HG03520 (cell line): Measurements from ENCODE around the gene TNK1.
A peak's percentile ranks its signal among the peaks of the same experiment; 100 is the strongest.

Source experiments
- ATAC-seq: cut with Tn5 transposase; IDR thresholded peaks from one replicate; pipeline ENCODE4 v1.9.1; 2021; ENCODE audit warnings: mild to moderate bottlenecking, moderate library complexity; ENCODE audit not compliant: unreplicated experiment

Gene TNK1

DNA sequence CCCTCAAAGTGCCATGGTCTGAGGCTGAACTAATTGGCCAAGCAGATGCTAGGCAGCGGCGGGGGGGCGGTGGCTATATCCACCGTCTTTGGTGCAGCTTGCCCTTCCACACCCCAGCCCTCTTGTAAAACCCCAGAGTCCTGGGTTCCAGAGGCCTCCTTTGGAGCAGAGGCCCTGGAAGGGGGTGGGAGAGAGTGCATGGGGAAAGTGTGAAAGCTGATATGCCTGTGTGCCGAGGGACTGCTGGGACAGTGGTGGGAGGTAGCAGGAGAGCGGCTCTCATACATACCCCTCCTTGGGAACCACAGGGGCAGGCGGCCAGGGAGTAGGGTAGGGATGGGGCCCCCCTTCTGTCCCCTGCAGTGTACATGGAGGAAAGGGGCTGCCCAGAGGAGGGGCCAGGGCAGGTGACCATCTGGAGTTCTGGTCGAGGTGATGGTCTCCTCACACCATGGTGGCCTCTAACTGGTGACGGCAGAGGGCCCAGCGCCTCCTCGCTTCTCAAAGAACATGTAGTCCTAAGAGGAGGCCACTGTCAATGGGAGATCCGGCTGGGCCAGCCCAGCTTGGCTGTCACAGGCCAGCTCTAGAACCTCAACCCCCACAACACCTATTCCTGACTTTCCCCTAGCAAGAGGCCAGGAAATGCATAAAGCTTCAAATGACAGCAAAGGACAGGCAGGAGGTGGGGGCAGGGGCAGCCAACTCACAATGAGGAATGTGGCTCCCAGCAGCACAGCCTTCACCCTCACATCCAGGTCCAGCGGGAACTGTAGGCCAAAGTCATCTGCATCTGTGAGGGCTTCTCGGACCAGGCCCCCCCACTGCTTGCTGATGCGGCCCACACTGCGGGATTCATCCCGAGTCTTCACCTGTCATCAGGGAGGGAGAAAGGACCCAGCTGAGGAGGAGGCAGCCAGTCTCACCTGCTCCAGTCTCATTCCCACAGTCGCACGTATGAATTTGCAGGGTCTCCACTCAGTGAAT lies 9.3 kb downstream of the TNK1 start:
- no peak for ATAC-seq

DNA sequence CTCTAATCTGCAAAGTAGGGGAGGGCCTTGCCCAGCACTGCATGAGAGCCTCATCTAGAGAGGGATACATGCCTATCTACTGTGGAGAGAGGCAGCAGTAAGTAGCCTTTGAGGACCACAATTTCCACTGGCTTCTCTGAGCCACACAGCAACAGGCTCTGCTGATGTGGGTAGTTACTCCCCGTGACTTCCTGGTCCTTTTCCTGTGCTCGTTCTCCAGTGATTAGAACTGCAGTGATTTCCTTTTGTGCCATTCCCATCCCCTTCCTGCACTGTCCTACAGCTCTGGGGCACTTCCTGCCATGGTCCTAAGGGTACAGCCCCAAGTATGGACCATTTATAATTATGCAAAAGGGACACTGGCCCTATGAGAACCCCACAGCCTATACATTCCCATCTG lies 10.4 kb downstream of the TNK1 start:
- no peak for ATAC-seq

DNA sequence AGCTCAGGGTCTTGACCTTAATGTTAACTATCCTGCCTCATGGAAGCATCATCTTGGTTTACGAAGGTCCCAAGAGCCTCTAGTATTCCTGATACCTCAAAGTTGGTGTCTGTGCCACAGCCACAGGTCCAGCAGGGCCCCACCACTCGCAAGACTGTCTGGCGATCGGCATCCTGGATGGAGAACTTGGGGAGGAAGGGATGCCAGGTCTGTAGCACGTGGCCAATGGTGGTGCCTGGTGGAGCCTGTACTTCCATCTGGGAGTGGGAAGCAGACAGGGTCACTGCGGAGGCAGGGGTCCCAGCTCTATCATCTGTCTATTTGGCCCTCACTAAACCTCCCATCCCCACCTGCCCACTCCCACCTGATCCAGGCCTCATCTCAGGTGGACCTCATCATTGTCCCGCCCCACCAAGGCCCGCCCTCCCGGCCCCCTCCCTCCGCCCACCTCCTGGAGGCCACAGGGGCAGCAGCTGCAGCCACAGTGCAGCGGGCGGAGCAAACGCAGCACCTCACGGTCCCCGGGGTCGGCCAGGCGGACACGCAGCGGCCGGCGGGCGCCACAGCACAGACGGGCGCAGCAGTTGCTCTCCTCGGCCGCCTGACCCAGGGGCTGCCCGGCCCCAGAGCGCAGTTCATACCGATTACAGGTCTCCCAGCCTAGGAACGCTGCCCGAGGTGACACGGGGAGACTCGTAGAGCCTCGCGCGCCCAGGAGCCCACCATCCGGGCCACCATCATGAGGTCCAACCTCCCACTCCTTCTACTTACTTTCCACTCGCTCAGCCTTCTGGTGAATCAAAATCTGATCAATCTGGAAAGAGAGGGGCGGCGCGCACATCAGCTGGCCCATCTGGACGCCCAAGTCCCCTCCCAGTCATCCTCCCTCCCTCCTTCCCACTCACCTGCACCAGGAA lies 12.1 kb downstream of the TNK1 start:
- no peak for ATAC-seq

DNA sequence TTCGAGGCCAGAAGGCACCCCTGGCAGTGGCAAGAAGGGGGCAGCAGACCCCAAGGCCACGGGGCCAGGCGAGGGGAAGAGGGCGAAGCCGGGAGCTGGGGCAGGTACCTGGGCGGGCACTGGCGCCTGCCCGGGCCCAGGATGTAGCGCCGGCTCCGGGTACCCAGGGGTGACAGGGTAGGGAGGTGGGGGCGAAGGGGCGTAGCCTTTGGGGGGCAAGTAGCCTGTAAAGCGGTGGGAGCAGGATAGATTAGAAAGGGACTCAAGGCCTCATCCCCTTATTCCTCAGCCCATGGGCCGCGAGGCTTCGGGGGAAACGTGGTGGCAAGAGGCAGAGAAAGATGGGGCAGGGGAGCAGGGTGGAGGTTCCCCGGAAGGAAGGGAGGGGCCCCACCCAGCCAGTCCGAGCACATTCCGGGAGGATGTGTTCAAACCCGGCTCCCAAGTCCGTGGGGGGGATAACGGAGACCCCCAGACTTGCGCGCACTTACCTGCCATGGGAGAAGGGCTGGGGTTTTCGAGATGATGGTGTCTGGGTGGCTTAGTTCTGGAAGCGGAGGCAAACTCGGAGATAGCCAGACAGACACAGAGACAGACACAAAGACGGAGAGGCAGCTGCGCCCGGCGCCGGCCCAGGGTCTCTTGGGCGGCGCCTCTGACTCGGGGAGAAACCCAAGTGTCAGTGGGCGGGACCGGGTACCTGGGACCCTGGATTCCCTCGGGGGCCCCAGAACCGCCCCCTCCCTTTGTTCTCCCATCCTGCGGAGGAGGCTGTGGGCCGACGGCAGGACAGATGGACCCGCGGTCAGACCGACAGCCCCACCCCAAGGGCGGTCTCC lies 12.9 kb downstream of the TNK1 start:
- ATAC-seq: peak; percentile 38

DNA sequence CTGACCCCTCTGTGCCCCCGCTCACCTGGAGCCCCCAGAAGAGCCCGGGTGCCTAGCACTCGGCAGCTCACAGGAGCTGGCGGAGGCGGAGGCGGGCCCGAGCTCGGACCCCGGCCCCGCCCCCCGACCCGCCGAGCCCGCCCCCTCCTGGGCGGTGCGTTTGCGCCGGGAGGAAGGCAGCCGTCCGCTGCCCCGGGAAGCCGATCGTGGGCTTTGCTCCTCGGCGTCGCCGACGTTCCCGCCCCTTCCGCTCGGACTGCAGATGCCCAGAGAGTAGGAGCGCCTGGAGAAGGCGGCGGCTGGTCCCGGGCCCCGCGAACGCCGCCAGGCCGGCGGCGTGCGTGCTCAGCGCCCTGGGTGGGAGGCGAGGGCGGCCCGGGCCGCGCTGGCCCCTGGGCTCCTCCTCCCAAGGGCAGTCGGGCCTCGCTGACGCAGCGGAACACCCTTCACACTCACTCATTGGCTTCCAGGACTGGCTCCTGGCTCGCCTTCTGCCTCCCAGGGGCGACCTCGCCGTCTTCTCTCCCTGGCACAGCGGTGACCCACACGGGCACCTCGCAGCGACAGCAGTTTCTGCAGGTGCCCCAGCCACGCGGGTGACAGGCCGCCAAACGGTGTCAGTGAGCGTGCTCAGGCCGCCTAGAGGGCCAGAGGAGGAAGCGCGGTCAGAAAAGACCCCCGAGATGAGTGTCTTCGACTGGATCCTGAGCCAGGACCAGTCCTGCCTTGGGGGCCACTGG lies 13.7 kb downstream of the TNK1 start, which contains the start of gene PLSCR3:
PLSCR3 (minus strand) TSS at position 74 of the 740 bp plus-strand sequence. CDS start 415 bp downstream, outside the sequence.
- peak; percentile 66 for ATAC-seq

DNA sequence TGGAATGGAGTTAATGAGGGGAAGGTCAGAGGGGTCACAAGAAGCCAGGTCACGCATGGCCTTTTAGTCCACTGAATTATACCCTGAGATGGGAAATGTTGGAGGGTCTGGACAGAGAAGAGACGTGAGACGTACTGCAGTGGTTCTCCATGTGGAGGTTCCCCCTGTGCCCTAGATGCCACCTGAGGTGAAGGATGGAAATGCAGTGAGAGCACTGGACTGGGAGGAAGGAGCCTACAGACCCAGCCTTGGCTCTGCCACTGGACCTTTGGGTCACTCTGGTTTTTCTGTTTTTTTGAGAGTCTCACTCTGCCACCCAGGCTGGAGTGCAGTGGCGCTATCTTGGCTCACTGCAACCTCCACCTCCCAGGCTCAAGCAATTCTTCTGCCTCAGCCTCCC lies 15.3 kb downstream of the TNK1 start:
- no peak for ATAC-seq

DNA sequence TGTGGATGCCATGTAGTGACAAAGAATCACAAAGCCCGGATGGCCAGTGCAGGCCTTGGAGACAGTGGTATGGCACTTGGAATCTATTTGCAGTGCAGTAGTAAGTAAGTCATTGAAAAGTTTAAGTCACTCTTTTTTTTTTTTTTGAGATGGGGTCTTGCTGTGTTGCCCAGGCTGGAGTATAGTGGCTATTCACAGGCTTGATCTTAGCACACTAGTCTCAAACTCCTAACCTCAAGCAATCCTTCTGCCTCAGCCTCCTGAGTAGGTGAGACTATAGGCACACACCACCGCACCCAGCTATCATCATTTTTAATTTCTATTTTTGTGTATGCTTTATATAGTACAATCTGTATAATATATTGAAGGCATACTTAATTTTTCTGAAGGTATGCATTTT lies 17.7 kb downstream of the TNK1 start:
- no peak for ATAC-seq

DNA sequence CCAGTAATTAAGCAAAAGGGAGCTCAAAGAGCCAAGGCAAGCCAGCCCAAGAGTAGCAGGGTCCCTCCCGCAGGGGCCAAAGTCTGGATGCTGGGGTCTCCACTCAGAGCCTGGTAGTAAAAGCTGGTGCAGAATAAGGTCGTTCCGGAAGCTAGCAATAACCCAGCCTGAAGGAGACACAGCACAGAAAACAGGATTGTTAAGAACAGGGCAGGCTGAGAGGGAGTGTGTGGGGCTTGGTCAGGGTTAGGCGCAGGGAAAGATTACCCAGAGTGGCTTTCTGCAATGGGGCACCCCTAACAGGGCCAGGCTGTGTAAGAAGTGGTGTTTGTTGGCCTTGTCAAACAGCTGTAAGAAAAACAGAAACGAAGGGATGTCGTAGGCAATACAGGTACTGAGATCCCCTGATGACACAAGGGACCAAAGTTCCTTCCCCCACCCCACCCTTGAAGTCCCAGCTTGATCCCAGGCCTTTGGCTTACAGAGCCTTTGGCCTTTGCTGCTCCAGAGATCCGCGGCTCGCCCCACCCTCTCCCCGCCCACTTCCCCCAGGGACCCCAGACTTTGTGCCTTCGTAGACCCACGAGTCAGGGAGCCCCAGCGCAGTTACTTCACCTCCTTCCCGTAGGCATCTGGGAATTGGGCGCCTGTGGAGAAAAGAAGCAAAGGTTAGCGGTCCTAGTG lies 22.3 kb downstream of the TNK1 start:
- ATAC-seq: no peak

DNA sequence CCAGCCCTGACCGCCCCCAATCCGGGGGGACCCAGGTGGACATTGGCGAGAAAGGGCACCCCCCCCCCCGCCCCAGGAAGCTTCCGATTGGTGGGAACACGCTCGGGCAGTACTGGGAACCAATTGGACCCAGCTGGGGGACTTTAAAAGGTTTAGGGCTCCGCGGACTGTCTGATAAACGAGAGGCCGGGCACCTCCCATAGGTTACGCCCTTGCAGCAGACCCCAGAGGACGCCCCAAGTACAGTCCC lies 22.8 kb downstream of the TNK1 start:
- ATAC-seq: no peak

DNA sequence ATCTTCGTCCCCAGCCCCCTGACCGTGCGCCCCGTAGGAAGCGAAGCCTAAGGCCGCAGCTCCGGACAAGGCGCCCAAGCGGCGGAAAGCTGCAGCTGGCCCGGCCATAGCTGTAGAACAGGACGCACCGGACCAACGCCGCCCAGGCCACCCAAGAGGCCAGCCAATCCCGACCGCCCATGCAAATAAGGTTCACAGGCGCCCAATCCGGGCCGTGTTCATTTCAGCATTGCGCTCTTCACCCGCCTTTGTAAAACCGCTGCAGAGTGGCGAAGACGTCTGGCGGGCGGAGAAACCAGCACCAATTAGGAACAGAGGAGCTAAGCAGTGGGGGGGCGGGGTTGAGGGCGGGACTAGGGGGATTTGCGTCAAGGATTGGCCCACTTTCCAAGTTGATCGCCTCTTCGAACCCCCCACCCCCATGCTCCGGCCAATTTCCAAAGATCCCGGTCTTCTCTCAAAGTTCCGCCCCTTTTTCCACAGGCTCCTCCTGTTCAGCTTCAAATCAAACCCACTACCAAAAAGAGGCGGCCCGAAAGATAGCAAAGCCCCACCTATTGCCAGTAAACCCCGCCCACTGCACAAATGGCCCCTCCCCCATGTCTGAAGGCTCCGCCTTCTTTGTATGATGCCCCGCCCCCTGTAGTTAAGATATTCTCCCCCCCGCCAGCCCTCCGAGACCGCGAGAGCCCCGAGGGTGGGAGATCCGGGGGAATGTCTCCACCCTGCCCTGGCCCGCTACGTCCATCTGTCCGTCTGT lies 23.3 kb downstream of the TNK1 start, which contains the start of gene TMEM256:
TMEM256 (minus strand) TSS at position 121 of the 760 bp plus-strand sequence; CDS start at position 108, 13 bp downstream.
- ATAC-seq: peak; percentile 87

DNA sequence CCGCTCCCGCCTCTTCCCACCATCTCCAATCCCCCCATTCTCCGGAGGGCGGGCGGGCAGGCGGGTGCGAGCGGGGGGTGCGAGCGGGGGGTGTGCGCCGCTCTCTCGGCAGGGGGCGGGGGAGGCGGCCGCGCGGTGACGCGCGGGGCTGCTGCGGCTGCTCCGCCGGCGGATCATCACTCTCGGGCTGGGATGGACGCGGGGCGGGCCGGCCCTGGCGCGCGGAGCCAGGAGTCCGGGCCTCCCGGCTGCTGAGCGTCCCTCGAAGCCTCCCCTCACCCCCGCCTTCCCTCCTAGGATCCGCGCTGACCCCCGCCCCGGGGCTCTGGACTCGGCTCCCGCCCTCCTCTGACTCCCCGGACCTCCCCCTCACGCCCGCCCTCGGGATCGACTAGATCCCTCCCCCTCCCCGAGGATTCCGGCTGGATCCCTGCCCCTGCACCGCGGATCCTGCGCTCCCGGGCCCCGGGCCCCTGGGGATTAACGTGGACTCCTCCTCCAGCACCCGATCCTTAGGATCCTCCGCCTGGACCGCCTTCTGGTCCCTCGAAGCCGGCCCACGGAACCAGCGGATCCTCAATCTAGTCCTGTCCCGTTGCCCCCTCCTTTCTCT lies 24.0 kb downstream of the TNK1 start:
- ATAC-seq: no peak

DNA sequence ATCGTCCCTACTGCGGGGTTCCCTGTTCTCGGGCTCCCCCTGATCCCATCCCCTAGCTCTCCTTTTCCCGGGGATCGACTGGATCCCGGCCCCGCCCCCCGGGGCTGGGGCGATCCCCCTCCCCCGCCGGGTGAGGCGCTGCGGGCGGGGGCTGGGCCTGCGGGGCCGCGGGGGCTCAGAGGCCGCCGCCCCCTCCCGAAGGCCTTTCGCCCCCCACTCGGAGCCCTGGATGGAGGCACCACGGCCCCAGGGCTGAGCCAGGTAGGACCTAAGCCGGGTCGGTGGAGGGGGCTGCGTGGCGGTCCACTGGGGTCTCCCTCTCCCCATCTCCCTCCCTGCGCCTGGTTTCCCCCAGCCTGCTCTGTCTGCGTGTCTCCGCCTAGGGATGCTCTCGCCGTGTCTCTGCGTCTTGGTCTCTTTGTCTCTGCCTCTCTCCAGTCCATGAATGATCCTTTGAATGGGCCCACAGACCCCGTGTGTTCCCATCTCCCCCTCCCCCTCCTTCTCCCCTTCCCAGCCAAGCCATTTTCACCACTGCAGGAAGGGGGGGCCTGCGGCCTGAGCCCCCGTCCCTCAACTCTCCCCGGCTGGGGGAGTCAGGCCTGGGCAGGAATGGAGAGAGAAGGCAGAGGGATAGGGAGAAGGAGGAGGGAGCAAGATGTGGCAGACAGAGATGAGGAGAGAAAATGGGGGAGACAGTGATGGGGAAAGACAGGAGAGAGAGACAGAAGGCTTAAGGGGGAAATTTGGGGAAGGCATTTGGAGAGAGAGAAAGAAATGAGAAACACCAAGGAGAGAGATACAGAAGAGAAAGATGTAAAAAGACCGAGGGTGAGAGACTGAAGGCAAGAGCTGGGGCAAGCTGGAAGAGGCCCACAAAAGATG lies 24.7 kb downstream of the TNK1 start:
- ATAC-seq: no peak

DNA sequence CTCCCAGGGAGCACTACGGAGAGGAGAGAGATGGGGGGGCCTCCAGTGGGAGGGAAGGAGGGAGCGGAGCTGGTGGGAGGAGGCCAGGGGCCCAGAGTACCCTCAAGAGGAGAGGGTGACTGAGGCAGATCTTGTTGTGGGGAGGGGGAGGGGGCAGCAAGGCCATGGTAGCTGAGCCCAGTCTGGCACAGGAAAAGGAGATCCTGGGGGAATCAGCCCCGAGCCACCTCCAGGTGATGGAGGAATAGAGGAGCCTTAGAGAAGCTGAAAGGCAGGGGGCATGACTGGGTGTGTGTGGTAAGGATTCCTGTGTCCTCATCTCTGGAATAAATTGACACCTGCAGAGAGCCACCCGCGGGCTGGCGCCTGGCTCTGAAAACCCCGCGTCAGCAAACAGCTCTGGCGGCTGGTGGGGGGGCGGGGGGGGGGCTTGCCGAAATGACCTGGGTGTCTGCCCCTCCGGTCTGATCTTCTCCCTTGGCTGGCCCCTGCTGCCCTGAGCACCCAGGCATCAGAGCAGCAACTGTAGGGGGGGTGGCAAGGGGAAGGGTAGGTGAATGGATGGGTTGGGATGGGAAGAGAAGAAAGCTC lies 25.4 kb downstream of the TNK1 start:
- ATAC-seq: no peak

DNA sequence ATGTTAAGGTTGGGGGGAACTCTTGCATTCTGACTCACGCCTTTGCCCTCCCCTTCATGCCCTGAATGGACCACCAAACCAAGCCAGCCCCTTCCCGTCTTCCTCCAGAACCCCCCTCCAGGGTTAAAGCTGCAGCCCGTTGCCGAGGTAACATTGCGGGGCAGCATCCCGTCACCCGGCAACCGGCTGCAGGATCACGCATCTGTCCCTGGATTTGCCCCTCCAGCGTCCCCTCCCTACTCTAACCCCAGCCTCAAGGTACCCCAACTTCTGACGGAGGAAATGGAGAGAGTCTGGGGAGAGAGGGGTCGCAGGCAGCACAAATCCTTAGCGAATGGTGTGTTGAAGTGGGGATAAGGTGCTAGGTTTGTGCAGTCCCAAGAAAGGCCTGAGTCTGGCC lies 26.2 kb downstream of the TNK1 start:
- ATAC-seq: no peak

DNA sequence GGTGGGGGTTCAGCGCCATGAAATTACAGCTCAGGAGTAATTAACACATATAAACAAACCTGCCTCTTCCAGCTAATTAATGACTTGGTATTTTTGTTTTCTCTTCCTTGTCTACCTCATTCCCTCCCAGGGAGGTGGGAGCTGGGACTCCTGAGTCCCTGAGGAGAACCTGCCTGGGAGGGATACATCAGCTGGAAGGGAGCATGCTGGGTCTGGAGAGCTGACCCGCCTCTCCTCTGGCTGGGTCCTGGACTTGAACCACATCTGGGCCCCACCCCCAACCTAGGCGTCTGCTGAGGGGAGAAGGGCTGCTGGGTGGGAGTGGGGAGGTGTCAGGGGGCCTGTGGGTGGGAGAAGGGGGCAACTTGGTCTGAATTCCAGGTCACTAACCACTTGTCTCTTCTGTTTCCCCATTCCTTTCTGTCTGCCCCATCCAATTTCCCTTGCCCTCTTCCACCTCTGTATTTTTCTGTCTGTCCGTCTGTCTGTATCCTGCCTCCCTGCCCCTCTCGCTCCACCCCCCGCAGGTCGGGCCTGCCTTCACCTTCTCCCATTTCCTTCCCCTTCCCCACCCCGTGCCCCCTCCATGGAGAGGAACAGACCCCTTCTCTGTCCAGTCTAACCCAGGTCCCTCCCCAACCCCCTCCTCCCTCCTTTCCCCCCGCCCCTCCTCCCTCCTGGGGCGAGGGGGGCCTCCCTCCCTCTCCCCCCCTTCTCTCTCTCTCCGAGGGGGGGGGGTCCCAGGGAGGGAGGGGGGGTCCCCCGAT lies 26.8 kb downstream of the TNK1 start, which contains the start of gene NLGN2:
NLGN2 (plus strand) TSS at position 361 of the 767 bp plus-strand sequence. CDS start 411 bp downstream, outside the sequence.
- ATAC-seq: no peak

DNA sequence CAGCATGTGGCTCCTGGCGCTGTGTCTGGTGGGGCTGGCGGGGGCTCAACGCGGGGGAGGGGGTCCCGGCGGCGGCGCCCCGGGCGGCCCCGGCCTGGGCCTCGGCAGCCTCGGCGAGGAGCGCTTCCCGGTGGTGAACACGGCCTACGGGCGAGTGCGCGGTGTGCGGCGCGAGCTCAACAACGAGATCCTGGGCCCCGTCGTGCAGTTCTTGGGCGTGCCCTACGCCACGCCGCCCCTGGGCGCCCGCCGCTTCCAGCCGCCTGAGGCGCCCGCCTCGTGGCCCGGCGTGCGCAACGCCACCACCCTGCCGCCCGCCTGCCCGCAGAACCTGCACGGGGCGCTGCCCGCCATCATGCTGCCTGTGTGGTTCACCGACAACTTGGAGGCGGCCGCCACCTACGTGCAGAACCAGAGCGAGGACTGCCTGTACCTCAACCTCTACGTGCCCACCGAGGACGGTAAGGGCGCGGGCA lies 27.4 kb downstream of the TNK1 start:
- no peak for ATAC-seq
